Stomach (tissue), 4 donors: ENCODE results near the gene PAQR5.

ENCODE experiments used
- EP300 ChIP-seq: sonication (generic); formaldehyde crosslinking; IDR thresholded peaks from one replicate; pipeline ENCODE4 v1.6.1; 2017; ENCODE audit warnings: antibody characterized with exemption
- POLR2A ChIP-seq, 4 donors: fragments of 450-650 bp; IDR thresholded peaks; one replicate each; pipeline ENCODE4 v1.6.1; 2016; ENCODE audit warnings: antibody characterized with exemption in 4 of 4, control low read depth in 2 of 4, mild to moderate bottlenecking in 1 of 4, moderate library complexity in 1 of 4
- POLR2AphosphoS5 ChIP-seq, 3 donors: sonication (generic); formaldehyde crosslinking; IDR thresholded peaks; one replicate each; pipeline ENCODE4 v1.6.1; 2016; ENCODE audit warnings: antibody characterized with exemption in 3 of 3
- TF ChIP-seq, protein P1 (sequence below), 7 experiments: fragments of 450-650 bp in 4 of 7; fragments of 200-600 bp in 3 of 7; sonication (generic) in 3 of 7; IDR thresholded peaks; one replicate each; pipeline ENCODE4 v1.5.1; 2016 to 2019; ENCODE audit warnings: antibody characterized with exemption in 7 of 7, control low read depth in 2 of 7, mild to moderate bottlenecking in 1 of 7

DNA sequence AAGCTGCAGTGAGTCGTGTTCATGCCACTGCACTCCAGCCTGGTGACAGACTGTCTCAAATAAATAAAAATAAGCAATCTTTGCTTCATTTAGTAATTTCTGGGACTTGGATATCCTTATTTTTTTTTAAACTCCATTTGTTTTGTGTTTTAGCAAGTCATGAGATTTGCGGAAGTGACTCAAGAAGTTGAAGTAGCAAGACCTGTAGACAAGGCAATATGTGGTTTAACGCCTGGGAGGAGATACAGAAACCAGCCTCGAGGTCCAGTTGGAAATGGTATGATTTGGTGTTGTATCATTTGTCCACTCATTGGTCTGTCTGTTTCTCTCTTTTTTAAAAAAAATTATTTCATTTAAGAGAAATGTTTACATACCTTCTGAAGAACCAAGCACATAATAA lies 137.3 kb downstream of the PAQR5 start:
- TF ChIP-seq POLR2AphosphoS5 (IDR thresholded peaks at IDR 0.05) = no peak
- TF ChIP-seq EP300 = no peak
- TF ChIP-seq, protein P1, sequence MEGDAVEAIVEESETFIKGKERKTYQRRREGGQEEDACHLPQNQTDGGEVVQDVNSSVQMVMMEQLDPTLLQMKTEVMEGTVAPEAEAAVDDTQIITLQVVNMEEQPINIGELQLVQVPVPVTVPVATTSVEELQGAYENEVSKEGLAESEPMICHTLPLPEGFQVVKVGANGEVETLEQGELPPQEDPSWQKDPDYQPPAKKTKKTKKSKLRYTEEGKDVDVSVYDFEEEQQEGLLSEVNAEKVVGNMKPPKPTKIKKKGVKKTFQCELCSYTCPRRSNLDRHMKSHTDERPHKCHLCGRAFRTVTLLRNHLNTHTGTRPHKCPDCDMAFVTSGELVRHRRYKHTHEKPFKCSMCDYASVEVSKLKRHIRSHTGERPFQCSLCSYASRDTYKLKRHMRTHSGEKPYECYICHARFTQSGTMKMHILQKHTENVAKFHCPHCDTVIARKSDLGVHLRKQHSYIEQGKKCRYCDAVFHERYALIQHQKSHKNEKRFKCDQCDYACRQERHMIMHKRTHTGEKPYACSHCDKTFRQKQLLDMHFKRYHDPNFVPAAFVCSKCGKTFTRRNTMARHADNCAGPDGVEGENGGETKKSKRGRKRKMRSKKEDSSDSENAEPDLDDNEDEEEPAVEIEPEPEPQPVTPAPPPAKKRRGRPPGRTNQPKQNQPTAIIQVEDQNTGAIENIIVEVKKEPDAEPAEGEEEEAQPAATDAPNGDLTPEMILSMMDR (IDR thresholded peaks at IDR 0.05) = no peak
- no peak for TF ChIP-seq POLR2A (IDR thresholded peaks at IDR 0.05)
